K562 (cell line): Measurements from ENCODE around the gene PCNX2.
A peak's percentile ranks its signal among the peaks of the same experiment; 100 is the strongest.

ENCODE experiments used
- BHLHE40 ChIP-seq: IDR thresholded peaks from 2 replicates; pipeline ENCODE4 v1.6.1; 2011; ENCODE audit warnings: low read length, improper control_type of control experiment
- CLOCK ChIP-seq: fragments of 250-450 bp; sonication (Bioruptor Pico); IDR thresholded peaks from 2 replicates; pipeline ENCODE4 v1.4.0; 2020; ENCODE audit warnings: mild to moderate bottlenecking, moderate library complexity, borderline replicate concordance
- CREBBP ChIP-seq: IDR thresholded peaks from one replicate; pipeline ENCODE4 v1.6.1; 2012; ENCODE audit warnings: low read depth, mild to moderate bottlenecking, control low read depth, inconsistent platforms, low read length
- CTCF ChIP-seq, 3 experiments: IDR thresholded peaks in 2 of 3; conservative IDR thresholded peaks in 1 of 3; 2 replicates each; pipeline ENCODE4 v1.5.1; 2011 to 2012; ENCODE audit warnings: low read length in 3 of 3, mild to moderate bottlenecking in 3 of 3, control low read depth in 2 of 3, improper control_type of control experiment in 1 of 3, inconsistent platforms in 1 of 3, low read depth in 1 of 3, mixed read lengths in 1 of 3, moderate library complexity in 1 of 3; ENCODE audit not compliant: insufficient read depth in 2 of 3
- MTF1 ChIP-seq: fragments of 250-450 bp; sonication (Bioruptor Pico); IDR thresholded peaks from 2 replicates; pipeline ENCODE4 v1.9.0; 2021; ENCODE audit warnings: moderate library complexity, mild to moderate bottlenecking, inconsistent platforms, borderline replicate concordance

GRCh38 chr1:233113009-233113879, 182.3 kb downstream of the PCNX2 start:
- TF ChIP-seq MTF1 (CRISPR knock-in tag) (no peak), CREBBP (no peak), CLOCK (CRISPR knock-in tag) (no peak), BHLHE40 (peak; percentile 76), CTCF (IDR thresholded peaks at IDR 0.05 in 2 of 3, conservative IDR thresholded peaks at IDR 0.05 in 1 of 3; ENCODE audit: insufficient read depth in 2 of 3, low read depth in 1 of 3, low read length in 3 of 3) (no peak)
